Hepatocyte (in vitro differentiated cells): ENCODE results near the gene VWA1. TPM values are rescaled to one million over a fixed set of nuclear protein-coding genes. Genes with fewer than 3 reads are reported as not detected.
A peak's percentile ranks its signal among the peaks of the same experiment; 100 is the strongest.

Experiments
- DNase-seq: peaks from one replicate; pipeline ENCODE4 v3.0.0-alpha.2; 2016; ENCODE audit warnings: low spot score
- H2AFZ ChIP-seq: fragments of 200-600 bp; sonication (generic); 2 replicates; pipeline ENCODE4 v1.6.0; 2016; ENCODE audit warnings: antibody characterized with exemption, mild to moderate bottlenecking
- H3K27ac ChIP-seq: fragments of 200-600 bp; sonication (generic); 2 replicates; pipeline ENCODE4 v1.5.1; 2016; ENCODE audit warnings: mild to moderate bottlenecking
- H3K27me3 ChIP-seq: fragments of 200-600 bp; sonication (generic); 2 replicates; pipeline ENCODE4 v1.6.1; 2016
- H3K36me3 ChIP-seq: fragments of 200-600 bp; sonication (generic); replicated peaks from 2 replicates; pipeline ENCODE4 v1.5.1; 2016; ENCODE audit warnings: low read depth; ENCODE audit not compliant: insufficient read depth
- H3K4me1 ChIP-seq: fragments of 200-600 bp; sonication (generic); 2 replicates; pipeline ENCODE4 v1.5.1; 2016; ENCODE audit warnings: mild to moderate bottlenecking, moderate library complexity; ENCODE audit not compliant: insufficient read depth
- H3K4me2 ChIP-seq: fragments of 200-600 bp; sonication (generic); 2 replicates; pipeline ENCODE4 v1.6.0; 2016
- H3K4me3 ChIP-seq: fragments of 200-600 bp; sonication (generic); 2 replicates; pipeline ENCODE4 v1.5.1; 2016; ENCODE audit warnings: mild to moderate bottlenecking
- H3K79me2 ChIP-seq: fragments of 200-600 bp; sonication (generic); 2 replicates; pipeline ENCODE4 v1.6.0; 2017; ENCODE audit warnings: mild to moderate bottlenecking
- H3K9me2 ChIP-seq: fragments of 200-600 bp; sonication (generic); replicated peaks from 2 replicates; pipeline ENCODE4 v1.6.0; 2017; ENCODE audit warnings: mild to moderate bottlenecking; ENCODE audit not compliant: insufficient read depth
- H3K9me3 ChIP-seq: fragments of 200-600 bp; sonication (generic); 2 replicates; pipeline ENCODE4 v1.5.1; 2016; ENCODE audit warnings: low read depth, mild to moderate bottlenecking
- H4K20me1 ChIP-seq: fragments of 200-600 bp; sonication (generic); 2 replicates; pipeline ENCODE4 v1.6.0; 2016; ENCODE audit warnings: mild to moderate bottlenecking; ENCODE audit not compliant: insufficient read depth, poor library complexity, severe bottlenecking
- EZH2 ChIP-seq: fragments of 200-600 bp; sonication (generic); IDR thresholded peaks from 2 replicates; pipeline ENCODE4 v1.6.1; 2016; ENCODE audit warnings: antibody characterized with exemption, mild to moderate bottlenecking, borderline replicate concordance
- EZH2phosphoT487 ChIP-seq: fragments of 200-600 bp; sonication (generic); IDR thresholded peaks from one replicate; pipeline ENCODE4 v1.6.1; 2018; ENCODE audit warnings: antibody characterized with exemption, mild to moderate bottlenecking, low read depth, moderate library complexity; ENCODE audit not compliant: unreplicated experiment, severe bottlenecking
- WGBS: methylation state at CpG from one replicate; pipeline ENCODE4 v1.1.6; 2016; ENCODE audit warnings: low lambda C conversion rate; ENCODE audit errors: missing lambda C conversion rate; 5-methylcytosine and 5-hydroxymethylcytosine counted together
- polyA plus RNA-seq: library from polyadenylated mRNA; unstranded; fragments of >200 nt; fragmentation: Nextera tagmentation; extraction: Ambion mirVana; gene quantifications from 2 replicates; pipeline ENCODE4 v1.2.1, GENCODE V29; 2016
- total RNA-seq: library from RNA; depleted of rRNA; stranded (reverse); fragments of >200 nt; gene quantifications from 2 replicates; pipeline ENCODE4 v1.2.3, GENCODE V29; 2014
- TF ChIP-seq, protein P1 (sequence below): fragments of 200-600 bp; sonication (generic); IDR thresholded peaks from 2 replicates; pipeline ENCODE4 v1.5.1; 2016; ENCODE audit warnings: antibody characterized with exemption, mild to moderate bottlenecking; ENCODE audit not compliant: poor library complexity

The VWA1 gene
- total and polyA plus RNA-seq, 2 experiments from 2014 or later = 37.7 to 114 TPM

DNA sequence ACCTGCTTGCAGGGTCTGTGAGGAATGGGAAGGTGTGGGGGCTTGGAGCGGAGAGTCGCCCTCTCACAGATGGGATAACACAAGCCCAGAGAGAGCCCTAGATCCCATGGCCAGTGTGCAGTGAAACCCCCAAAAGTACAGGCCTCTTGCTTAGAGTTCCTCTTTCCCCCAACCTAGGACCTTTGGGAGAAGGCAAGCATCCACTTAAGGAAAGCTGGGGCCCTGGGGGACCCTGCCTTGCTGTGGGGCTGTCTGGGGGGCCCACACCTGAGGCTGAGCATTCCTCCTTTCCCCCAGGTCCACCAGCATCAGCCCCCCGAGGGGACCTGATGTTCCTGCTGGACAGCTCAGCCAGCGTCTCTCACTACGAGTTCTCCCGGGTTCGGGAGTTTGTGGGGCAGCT lies 1.1 kb downstream of the VWA1 start:
- Histone ChIP-seq H3K36me3 (no peaks in the 10 kb centered on the region), H3K27me3 (no peaks in the 10 kb centered on the region), H3K4me3 (peak overlapping the region; percentile 45), H3K79me2 (peaks cover 18% of the 10 kb centered on the region), H3K4me2 (peak overlapping the region; percentile 96), H3K9me3 (no peaks in the 10 kb centered on the region), H3K27ac (no peak overlapping the region), H3K4me1 (peaks cover 66% of the 10 kb centered on the region), H3K9me2 (no peaks in the 10 kb centered on the region), H2AFZ (no peak overlapping the region), H4K20me1 (no peaks in the 10 kb centered on the region)
- 92% methylated on average over 7 of the region's 7 CpGs for WGBS
- DNase-seq = no peak
- TF ChIP-seq, protein P1, sequence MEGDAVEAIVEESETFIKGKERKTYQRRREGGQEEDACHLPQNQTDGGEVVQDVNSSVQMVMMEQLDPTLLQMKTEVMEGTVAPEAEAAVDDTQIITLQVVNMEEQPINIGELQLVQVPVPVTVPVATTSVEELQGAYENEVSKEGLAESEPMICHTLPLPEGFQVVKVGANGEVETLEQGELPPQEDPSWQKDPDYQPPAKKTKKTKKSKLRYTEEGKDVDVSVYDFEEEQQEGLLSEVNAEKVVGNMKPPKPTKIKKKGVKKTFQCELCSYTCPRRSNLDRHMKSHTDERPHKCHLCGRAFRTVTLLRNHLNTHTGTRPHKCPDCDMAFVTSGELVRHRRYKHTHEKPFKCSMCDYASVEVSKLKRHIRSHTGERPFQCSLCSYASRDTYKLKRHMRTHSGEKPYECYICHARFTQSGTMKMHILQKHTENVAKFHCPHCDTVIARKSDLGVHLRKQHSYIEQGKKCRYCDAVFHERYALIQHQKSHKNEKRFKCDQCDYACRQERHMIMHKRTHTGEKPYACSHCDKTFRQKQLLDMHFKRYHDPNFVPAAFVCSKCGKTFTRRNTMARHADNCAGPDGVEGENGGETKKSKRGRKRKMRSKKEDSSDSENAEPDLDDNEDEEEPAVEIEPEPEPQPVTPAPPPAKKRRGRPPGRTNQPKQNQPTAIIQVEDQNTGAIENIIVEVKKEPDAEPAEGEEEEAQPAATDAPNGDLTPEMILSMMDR = no peak
- TF ChIP-seq EZH2phosphoT487 = no peak
- no peak for TF ChIP-seq EZH2

DNA sequence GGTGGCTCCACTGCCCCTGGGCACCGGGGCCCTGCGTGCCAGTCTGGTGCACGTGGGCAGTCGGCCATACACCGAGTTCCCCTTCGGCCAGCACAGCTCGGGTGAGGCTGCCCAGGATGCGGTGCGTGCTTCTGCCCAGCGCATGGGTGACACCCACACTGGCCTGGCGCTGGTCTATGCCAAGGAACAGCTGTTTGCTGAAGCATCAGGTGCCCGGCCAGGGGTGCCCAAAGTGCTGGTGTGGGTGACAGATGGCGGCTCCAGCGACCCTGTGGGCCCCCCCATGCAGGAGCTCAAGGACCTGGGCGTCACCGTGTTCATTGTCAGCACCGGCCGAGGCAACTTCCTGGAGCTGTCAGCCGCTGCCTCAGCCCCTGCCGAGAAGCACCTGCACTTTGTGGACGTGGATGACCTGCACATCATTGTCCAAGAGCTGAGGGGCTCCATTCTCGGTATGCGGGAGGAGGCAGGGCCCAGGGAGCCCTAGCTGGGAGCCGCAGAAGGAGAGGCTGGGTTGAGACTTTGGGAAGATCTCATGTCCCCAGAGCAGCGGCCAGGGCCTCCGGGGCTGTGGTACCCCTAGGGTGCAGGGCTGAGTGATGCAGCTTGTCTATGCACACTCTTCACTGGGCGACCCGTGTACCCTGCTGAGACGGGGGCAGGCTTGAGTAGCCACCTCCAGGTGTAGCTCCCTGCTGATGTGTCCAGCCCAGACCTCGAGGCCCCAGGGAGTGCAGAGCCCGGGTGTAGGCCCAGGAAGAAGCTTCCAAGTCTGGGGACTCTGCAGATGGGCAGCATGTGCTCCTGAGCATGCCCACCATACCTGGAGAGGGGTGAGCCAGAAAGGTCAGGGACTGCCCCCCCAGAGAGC lies 1.8 kb downstream of the VWA1 start:
- Histone ChIP-seq H3K27me3 (no peaks in the 10 kb centered on the region), H3K4me2 (peak overlapping the region; percentile 96)

DNA sequence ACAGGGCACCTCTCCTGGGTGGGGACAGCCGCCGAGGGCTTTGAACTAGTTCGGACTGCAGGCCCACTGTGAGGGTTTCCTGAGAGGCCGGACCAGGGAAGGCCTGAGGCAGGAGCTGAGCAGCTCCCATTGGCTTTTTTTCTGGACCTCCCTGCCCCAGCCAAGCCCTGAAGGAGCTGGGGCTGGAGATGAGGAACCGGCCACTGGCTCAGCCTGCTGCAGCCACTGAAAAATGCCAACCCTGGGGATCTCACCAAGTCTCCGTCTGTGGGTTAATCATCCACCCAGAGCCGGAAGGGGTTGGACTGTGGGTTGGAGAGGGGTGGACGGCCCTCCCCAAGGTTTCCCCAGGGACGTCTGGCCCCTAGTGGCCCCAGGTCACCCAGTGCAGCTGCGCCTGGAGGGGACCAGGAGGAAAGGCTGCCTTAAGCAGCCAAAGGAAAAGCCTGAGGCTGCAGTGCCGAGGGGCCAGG lies 2.5 kb downstream of the VWA1 start:
- peak overlapping the region; percentile 47 for H3K27ac ChIP-seq

More for the DNA sequence above, 1.8 kb downstream of the VWA1 start:
- Histone ChIP-seq H2AFZ (no peak overlapping the region), H3K4me3 (no peak overlapping the region), H3K27ac (peak overlapping the region; percentile 47), H3K4me1 (peaks cover 60% of the 10 kb centered on the region), H3K9me2 (no peaks in the 10 kb centered on the region), H3K36me3 (no peaks in the 10 kb centered on the region), H3K79me2 (peaks cover 18% of the 10 kb centered on the region), H3K9me3 (no peaks in the 10 kb centered on the region), H4K20me1 (no peaks in the 10 kb centered on the region)
- no peak for DNase-seq
- 92% methylated on average over 31 of the region's 31 CpGs for WGBS
- TF ChIP-seq EZH2phosphoT487 (no peak), EZH2 (no peak)
- TF ChIP-seq, protein P1 = no peak

More for the DNA sequence above, 2.5 kb downstream of the VWA1 start:
- Histone ChIP-seq H3K4me3 (no peak overlapping the region), H4K20me1 (no peaks in the 10 kb centered on the region), H3K9me3 (no peaks in the 10 kb centered on the region), H3K4me2 (peak overlapping the region; percentile 96), H3K27me3 (no peaks in the 10 kb centered on the region), H3K4me1 (peaks cover 53% of the 10 kb centered on the region), H3K36me3 (no peaks in the 10 kb centered on the region), H2AFZ (no peak overlapping the region), H3K79me2 (peaks cover 18% of the 10 kb centered on the region), H3K9me2 (no peaks in the 10 kb centered on the region)
- WGBS = 34% methylated on average over 11 of the region's 11 CpGs
- TF ChIP-seq, protein P1 = peak; percentile 11
- TF ChIP-seq EZH2phosphoT487 = no peak
- peak; percentile 84 for DNase-seq
